ENCODE measurements around the gene RLBP1. TPM values are rescaled to one million over a fixed set of nuclear protein-coding genes. Genes with fewer than 3 reads are reported as not detected.
"Not testable (repeated sequence)": the region's sequence is repeated elsewhere in the genome, so short reads cannot be mapped to it uniquely, and the experiment has no call there.

RLBP1 gene
- total RNA-seq (2014; rRNA removed; shearing (Covaris generic)), result not detected in 2 replicates

DNA sequence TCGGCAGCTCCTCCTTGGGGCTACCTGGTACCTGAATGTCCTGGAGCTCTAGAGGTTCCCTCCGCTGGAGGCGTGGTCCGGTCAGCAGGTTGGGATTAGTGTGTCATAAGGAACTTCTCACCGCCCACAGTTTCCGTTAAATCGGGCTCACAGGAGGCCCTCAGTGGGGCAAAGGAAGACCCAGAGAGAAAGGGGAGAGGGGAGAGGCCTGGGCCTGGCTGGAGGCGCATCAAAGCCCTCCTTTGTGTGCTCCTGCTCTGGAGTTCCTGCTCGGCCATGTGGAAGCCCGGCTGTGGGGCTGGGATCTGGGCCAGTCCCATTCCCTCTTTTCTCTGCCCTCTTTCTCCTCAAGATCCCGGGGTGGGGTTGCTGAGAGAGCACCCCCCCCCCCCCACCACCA lies at the start of gene RLBP1:
TSS of gene RLBP1 (minus strand) at position 37 of the 400 bp plus-strand sequence. CDS start 2,604 bp downstream, outside the sequence.
- DNase-seq (ENCODE audit: low read depth), result peak; percentile 43

GRCh38 chr15:89250142-89250541 lies 28.8 kb upstream of the RLBP1 start:
- not testable (repeated sequence) for DNase-seq (ENCODE audit: low read depth)

GRCh38 chr15:89248584-89248983 lies 27.2 kb upstream of the RLBP1 start:
- no peak for DNase-seq (ENCODE audit: low read depth)

DNA sequence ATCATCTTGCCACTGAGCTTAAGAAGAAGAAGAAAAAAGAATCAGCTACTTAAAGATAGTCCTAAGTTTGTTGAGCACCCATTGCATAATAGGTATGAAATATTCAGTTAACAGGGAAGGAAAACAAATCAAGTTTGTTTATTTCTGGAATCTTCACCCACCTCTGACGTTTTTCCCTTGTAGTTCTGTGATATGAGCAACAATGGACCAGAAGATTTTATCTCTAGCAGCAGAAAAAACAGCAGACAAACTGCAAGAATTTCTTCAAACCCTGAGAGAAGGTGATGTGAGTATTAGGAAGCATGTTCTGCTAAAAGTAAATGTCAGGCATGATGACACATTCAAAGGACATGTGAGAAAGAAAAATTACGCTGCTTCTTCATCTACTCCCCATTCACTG lies 26.1 kb upstream of the RLBP1 start:
- no peak for DNase-seq (ENCODE audit: low read depth)

DNA sequence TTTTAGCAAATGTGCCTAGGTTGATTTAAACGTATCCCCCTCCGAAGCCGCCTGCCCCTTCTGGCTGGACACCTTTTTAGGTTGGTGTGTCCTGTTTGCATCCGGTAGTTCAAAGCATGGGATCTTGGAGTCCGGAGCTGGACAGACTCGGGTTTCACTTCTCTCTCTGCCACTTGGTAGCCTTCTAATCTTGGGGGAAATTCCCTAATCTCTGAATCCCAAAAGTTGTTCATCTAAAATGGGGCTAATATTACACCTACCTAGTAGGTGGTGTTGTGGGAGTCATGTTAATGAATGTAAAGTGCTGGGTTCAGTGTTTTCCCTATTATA lies 23.2 kb upstream of the RLBP1 start:
- DNase-seq (ENCODE audit: low read depth), result no peak

GRCh38 chr15:89243691-89244573 lies 22.6 kb upstream of the RLBP1 start, which contains the start of gene FANCI:
Gene FANCI, plus strand, starts transcription at chr15:89243979. Its CDS starts 3,669 bp downstream, at chr15:89247648.
- peak; percentile 94 for DNase-seq (ENCODE audit: low read depth)

DNA sequence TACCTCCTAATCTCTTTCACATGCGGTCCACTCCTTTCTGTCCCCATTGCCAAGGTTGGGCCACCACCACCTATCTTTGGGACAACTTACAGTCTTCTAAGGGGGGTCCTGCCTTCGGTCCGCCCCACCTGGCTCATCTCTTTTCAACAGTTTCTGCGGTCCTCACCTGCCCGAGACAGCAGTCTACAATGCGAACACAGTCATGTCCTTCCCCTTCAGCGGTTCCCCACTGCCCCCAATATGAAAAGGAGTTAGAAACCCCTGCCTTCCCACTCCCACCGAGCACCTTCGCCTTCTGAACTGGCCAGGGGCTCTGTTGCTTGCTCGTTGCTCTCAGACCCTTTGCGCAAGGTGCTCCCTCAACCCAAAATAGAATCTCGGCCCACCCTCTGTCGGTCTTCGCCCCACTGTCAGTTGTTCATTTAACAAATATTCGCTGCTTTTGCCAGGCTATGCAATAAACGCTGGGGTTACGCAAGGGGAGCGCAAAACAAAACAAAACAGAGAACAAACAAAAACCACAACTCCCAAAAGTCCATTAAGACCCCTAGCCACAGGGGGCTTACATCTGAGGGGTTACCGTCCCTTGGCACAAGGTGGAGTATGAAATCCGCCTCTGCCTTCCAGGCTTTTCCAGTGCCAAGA lies 21.8 kb upstream of the RLBP1 start:
- DNase-seq (ENCODE audit: low read depth), result no peak

DNA sequence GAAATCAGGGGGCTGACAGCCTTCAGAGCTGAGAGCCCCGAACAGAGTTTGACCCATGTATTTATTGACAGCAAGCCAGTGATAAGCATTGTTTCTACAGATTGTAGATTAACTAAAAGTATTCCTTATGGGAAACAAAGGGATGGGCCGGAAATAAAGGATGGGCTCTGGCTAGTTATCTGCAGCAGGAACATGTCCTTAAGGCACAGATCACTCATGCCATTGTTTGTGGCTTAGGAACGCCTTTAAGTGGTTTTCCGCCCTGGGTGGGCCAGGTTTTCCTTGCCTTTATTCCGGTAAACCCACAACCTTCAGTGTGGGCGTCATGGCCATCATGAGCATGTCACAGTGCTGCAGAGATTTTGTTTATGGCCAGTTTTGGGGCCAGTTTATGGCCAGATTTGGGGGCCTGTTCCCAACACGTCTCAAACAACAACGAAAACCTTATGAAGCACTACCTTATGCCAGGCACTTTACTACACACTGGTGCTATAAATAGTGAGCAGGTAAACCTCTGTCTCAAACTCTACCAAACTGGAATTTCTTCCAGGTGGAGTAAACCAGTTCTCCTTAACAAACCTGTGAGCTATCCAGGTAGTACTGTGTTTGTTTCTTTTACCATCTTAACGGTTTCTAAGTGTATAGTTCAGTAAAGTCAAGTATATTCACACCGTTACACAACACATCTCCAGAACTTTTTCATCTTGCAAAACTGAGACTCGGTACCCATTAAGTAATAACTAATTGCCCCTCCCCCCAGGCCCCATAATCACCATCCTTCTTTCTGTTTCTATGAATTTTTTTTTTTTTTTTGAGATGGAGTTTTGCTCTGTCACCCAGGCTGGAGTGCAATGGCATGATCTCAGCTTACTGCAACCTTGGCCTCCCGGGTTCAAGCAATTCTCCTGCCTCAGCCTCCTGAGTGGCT lies 18.8 kb upstream of the RLBP1 start:
- DNase-seq (ENCODE audit: low read depth), result not testable (repeated sequence)

DNA sequence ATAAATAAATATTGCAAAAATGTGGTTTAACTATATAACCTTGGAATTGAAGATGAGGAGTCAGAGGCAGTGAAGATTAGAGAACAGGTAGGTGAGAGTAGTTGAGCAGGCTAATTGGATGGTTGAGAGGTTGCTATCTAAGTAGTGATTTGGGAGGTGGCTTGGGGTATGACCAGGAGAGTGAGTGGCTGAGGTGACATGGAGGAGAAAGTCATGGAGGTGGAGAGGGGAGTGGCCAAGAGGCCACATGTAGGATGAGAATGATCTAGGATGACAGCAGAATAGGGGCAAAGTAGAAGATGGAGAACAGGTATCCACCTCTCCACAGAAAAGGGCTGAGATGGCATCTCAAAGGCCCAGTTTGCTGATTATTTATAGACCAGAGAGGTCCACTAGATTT lies 10.5 kb upstream of the RLBP1 start:
- DNase-seq (ENCODE audit: low read depth), result no peak

DNA sequence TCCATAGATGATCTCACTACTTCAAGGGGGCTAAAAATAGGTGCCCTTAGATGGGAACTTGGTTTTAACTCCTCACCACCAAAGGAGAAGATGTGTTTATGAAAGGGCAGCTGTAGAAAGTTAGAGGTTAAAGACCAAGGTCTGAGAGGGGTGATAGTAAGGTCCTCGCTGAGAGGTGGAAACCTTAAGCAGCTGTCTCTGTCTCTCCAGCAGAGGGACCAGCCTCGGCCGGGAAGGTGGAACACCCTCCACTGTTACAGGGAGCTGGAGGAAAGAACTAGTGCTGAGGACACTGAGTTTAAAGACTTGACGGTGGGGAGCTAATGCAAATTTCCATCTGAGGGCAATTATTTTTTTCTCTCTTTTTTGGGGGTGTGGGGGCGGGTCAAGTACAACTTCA lies 8.9 kb upstream of the RLBP1 start:
- DNase-seq (ENCODE audit: low read depth), result no peak

DNA sequence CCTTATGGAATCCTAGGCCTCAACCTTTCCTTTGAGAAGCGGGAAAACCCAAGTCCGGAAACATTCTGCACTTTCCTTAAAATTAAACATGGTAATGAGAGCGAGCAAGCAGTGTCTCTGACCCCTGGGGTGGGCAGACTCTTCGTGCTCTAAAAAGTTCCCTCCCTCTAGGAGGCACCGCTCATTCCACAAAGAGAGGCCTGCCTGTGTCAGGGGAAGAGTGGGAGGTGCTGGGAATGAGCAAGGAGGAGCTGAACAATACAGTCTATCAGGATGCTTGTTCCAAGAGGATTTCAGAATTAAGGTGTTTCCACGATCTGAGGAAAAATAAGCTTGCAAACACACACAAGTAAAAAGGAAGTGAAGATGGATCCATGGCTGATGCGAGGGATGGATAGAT lies 6.0 kb upstream of the RLBP1 start:
- DNase-seq (ENCODE audit: low read depth), result no peak

DNA sequence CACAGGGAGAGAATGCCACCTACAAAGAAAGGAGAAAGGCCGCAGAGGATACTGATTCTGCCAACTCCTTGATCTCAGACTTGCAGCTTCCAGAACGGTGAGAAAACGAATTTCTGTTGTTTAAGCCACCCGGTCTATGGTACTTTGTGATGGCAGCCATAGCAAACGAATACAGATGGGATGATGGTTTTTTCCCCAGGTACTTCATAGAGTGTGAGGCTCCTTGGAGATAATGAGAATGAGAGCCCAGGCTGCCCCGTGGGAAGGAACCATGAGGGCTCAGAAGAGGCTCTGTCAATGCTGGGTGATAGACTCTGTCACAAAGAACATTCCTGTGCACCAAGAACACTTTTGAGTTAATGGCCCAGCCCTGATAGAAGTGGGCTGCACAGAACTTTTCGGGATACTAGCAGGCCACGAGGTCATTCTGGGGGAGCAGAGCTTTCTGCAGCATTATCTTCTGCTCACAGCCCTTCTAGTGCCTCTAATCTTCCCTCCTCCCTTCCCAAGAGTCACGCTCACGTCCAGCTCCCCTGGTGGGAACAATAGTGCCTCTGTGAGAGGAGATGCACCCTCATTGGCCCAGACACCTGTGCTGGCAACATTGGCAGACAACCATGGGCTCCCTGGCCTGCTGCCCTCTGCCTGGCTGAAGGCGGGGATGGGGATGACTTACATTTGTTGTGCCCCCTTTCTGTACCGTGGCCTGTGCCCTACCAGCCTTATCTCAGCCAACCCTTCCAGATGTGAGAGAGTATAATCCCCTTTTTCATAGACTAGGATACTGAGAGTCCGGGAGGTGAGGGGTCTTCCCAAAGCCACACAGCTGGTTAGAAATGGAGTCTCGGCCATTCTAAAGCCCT lies 5.2 kb upstream of the RLBP1 start:
- no peak for DNase-seq (ENCODE audit: low read depth)

GRCh38 chr15:89225588-89225987 lies 4.2 kb upstream of the RLBP1 start:
- DNase-seq (ENCODE audit: low read depth), result no peak

DNA sequence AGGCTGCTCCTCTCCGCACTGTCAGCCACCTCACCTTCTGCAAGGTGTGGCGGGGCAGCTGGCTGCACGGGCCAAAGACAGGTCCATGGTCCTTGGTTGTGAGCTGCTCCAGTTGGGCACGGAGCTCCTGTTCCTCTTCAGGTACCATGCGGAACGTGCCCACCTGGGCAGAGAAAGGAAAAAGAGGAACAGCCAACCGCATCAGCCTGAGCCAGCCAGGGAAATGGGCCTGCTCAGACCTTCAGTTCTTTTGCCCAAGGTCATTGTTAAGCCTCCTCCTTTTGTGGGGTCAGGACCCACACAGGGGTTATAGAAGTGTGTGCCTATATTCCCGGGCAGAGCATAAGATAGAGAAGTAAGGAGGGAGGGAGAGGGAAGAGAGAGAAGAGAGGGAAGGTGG lies 2.8 kb downstream of the RLBP1 start:
- DNase-seq (ENCODE audit: low read depth), result no peak

- DNase-seq (ENCODE audit: low read depth), result no peak
Measured at GRCh38 chr15:89217686-89218376, 3.5 kb downstream of the RLBP1 start.

- DNase-seq (ENCODE audit: low read depth), result no peak
Measured at GRCh38 chr15:89217031-89217430, 4.3 kb downstream of the RLBP1 start.

- DNase-seq (ENCODE audit: low read depth), result no peak
Measured at GRCh38 chr15:89215627-89216026, 5.8 kb downstream of the RLBP1 start.

- no peak for DNase-seq (ENCODE audit: low read depth)
Measured at GRCh38 chr15:89211678-89212170, 9.7 kb downstream of the RLBP1 start.

GRCh38 chr15:89209057-89209456 lies 12.3 kb downstream of the RLBP1 start:
- DNase-seq (ENCODE audit: low read depth), result no peak

DNA sequence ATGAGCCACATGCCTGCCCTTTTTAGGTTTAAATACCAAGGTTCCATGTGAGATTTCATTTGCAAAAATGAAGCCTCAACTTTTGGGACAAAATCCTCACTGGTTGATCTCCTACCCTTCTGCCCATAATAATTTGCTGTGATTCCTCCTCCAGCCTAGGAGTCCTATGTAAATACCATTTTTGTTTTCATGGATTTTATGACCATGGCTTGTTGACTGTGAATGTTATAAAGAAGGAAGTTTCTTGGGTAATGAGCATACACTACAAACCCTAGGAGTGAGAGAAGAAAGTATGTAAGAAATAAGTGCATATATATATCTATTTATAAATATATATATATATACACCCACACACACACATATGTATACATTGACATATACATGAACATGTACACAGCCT lies 13.1 kb downstream of the RLBP1 start:
- no peak for DNase-seq (ENCODE audit: low read depth)
